Smooth muscle cell (in vitro differentiated cells): Measurements from ENCODE around the gene PTPN22. TPM values are rescaled to one million over a fixed set of nuclear protein-coding genes. Genes with fewer than 3 reads are reported as not detected.

Experiments used
- DNase-seq: peaks from one replicate; lab custom pipeline; 2025; ENCODE audit not compliant: unreplicated experiment; lab: John Stamatoyannopoulos, UW
- H2AFZ ChIP-seq: fragments of 200-600 bp; sonication (generic); 2 replicates; pipeline ENCODE4 v1.6.0; 2016; ENCODE audit warnings: antibody characterized with exemption, low read depth, mild to moderate bottlenecking
- H3F3A ChIP-seq: fragments of 200-600 bp; sonication (generic); 2 replicates; pipeline ENCODE4 v1.6.0; 2017; ENCODE audit warnings: antibody characterized with exemption, low read depth
- H3K27ac ChIP-seq: fragments of 200-600 bp; sonication (generic); 2 replicates; pipeline ENCODE4 v1.5.1; 2016; ENCODE audit warnings: low read depth, mild to moderate bottlenecking
- H3K27me3 ChIP-seq: fragments of 200-600 bp; sonication (generic); 2 replicates; pipeline ENCODE4 v1.6.1; 2016; ENCODE audit warnings: low read depth, mild to moderate bottlenecking
- H3K36me3 ChIP-seq: fragments of 200-600 bp; sonication (generic); 2 replicates; pipeline ENCODE4 v1.5.1; 2016; ENCODE audit warnings: low read depth
- H3K4me1 ChIP-seq: fragments of 200-600 bp; sonication (generic); 2 replicates; pipeline ENCODE4 v1.5.1; 2016; ENCODE audit warnings: low read depth
- H3K4me2 ChIP-seq: fragments of 200-600 bp; sonication (generic); 2 replicates; pipeline ENCODE4 v1.6.0; 2016; ENCODE audit warnings: mild to moderate bottlenecking
- H3K4me3 ChIP-seq: fragments of 200-600 bp; sonication (generic); 2 replicates; pipeline ENCODE4 v1.5.1; 2016; ENCODE audit warnings: mild to moderate bottlenecking
- H3K79me2 ChIP-seq: fragments of 200-600 bp; sonication (generic); 2 replicates; pipeline ENCODE4 v1.6.0; 2016; ENCODE audit warnings: low read depth, mild to moderate bottlenecking
- H3K9ac ChIP-seq: fragments of 200-600 bp; sonication (generic); 2 replicates; pipeline ENCODE4 v1.6.0; 2016; ENCODE audit warnings: low read depth
- H3K9me3 ChIP-seq: fragments of 200-600 bp; sonication (generic); replicated peaks from 2 replicates; pipeline ENCODE4 v1.5.1; 2016; ENCODE audit warnings: low read depth
- H4K20me1 ChIP-seq: fragments of 200-600 bp; sonication (generic); 2 replicates; pipeline ENCODE4 v1.6.0; 2016; ENCODE audit warnings: low read depth
- WGBS: methylation state at CpG from one replicate; pipeline ENCODE4 v1.1.7; 2016; ENCODE audit warnings: low lambda C conversion rate; 5-methylcytosine and 5-hydroxymethylcytosine counted together
- polyA plus RNA-seq: library from polyadenylated mRNA; unstranded; fragments of >200 nt; fragmentation: Nextera tagmentation; extraction: Ambion mirVana; gene quantifications from 2 replicates; pipeline ENCODE4 v1.2.1, GENCODE V29; 2016
- total RNA-seq: library from RNA; depleted of rRNA; stranded (reverse); fragments of >200 nt; gene quantifications from 2 replicates; pipeline ENCODE4 v1.2.3, GENCODE V29; 2014
- TF ChIP-seq, protein P1 (sequence below): fragments of 200-600 bp; sonication (generic); IDR thresholded peaks from 2 replicates; pipeline ENCODE4 v1.5.1; 2017; ENCODE audit warnings: borderline replicate concordance, mild to moderate bottlenecking, antibody characterized with exemption; ENCODE audit not compliant: insufficient read depth, poor library complexity, severe bottlenecking

PTPN22 gene
- total and polyA plus RNA-seq, 2 experiments from 2014 or later = not detected

DNA sequence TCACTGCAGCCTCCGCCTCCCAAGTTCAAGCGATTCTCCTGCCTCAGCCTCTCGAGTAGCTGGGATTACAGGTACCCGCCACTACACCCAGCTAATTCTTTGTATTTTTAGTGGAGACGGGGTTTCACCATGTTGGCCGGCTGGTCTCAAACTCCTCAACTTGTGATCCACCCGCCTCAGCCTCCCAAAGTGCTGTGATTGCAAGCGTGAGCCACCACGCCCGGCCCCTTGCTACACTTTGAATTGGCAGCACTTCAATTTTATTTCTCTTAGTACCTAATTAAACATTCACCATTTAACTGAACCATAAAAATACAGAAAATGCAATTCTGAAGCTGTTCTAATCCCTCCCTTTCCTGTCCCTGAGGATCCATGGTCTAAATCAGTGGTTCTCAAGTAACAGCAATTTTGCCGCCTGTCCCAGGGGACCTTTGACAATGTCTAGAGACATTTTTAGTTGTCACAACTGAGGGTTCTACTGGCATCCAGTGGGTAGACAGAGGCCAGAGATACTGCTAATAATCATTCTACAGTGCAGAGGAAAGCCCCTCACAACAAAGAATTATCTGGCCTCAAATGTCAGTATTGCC lies 20.2 kb upstream of the PTPN22 start:
- 89% methylated on average over 10 of the region's 11 CpGs for WGBS
- Histone ChIP-seq H3K4me3 (no peak overlapping the region), H3K9ac (no peak overlapping the region), H3K4me2 (no peak overlapping the region), H3K36me3 (no peaks in the 10 kb centered on the region), H3K4me1 (no peaks in the 10 kb centered on the region), H2AFZ (no peak overlapping the region), H3K9me3 (no peaks in the 10 kb centered on the region), H3F3A (no peaks in the 10 kb centered on the region), H3K79me2 (no peaks in the 10 kb centered on the region), H3K27ac (no peak overlapping the region), H3K27me3 (no peaks in the 10 kb centered on the region), H4K20me1 (no peaks in the 10 kb centered on the region)
- TF ChIP-seq, protein P1, sequence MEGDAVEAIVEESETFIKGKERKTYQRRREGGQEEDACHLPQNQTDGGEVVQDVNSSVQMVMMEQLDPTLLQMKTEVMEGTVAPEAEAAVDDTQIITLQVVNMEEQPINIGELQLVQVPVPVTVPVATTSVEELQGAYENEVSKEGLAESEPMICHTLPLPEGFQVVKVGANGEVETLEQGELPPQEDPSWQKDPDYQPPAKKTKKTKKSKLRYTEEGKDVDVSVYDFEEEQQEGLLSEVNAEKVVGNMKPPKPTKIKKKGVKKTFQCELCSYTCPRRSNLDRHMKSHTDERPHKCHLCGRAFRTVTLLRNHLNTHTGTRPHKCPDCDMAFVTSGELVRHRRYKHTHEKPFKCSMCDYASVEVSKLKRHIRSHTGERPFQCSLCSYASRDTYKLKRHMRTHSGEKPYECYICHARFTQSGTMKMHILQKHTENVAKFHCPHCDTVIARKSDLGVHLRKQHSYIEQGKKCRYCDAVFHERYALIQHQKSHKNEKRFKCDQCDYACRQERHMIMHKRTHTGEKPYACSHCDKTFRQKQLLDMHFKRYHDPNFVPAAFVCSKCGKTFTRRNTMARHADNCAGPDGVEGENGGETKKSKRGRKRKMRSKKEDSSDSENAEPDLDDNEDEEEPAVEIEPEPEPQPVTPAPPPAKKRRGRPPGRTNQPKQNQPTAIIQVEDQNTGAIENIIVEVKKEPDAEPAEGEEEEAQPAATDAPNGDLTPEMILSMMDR = no peak
- DNase-seq = no peak

DNA sequence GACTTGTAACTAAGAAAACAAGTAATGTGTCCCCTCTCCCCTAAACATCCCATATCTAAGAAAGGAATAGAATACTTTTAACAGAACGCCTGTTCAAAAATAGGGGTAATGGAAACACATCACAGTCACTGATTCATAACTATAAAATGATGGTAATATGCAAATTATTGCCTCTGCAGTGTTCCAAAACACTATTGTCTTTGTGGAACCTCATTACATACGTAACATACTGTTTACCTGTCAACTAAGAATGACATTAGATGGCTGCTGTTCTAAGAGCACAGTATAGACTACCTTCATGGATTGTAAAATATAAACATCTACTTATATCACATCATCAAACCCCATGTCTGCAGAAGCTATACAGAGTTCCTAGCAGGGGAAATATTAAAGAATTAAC lies 19.3 kb upstream of the PTPN22 start:
- Histone ChIP-seq H3K9ac (no peak overlapping the region), H3K79me2 (no peaks in the 10 kb centered on the region), H3K27me3 (no peaks in the 10 kb centered on the region), H3K9me3 (no peaks in the 10 kb centered on the region), H3K36me3 (no peaks in the 10 kb centered on the region), H3K4me2 (no peak overlapping the region), H3K4me1 (no peaks in the 10 kb centered on the region), H3K4me3 (no peak overlapping the region), H2AFZ (no peak overlapping the region), H3K27ac (no peak overlapping the region), H4K20me1 (no peaks in the 10 kb centered on the region), H3F3A (no peaks in the 10 kb centered on the region)
- no peak for DNase-seq
- TF ChIP-seq, protein P1 = no peak
- WGBS = 61% methylated on average over 2 of the region's 2 CpGs

DNA sequence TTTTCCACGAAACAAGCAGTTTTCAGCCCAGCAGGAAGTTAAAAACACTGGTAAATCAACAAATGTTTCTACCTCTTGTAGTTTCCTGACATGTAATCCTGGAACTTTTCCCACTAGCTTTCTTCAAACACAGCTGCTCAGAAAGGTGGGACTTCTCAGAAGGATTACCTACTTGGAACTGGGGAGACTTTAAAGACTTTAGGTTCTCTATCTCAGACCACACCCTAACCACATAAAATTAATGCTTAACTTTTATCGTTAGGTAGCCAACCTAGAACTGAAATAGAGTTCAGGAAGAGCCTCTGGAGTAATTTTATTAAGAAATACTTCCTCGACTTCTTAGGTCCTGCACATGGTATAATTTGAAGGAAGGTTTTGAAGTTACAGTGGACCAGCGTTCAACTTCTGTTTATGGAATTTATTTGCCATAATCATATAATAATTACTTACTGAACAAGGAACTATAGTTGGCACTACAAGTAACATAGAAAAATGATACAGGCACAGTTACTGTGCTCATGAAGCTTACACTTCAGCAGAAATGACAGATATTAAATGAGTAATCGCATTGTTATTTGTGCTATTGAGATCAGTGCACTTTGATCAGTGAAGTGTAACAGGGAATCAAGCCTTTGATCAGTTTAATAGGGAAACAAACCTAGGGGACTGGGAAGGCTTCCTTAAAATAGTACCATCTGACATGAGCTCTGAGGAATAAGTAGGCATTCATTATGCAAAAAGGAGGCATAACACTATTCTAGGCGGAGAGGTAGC lies 16.1 kb upstream of the PTPN22 start, which contains the start of gene BCL2L15:
Gene BCL2L15, minus strand, starts transcription at position 180 of the 774 bp plus-strand sequence. CDS start 206 bp downstream, outside the sequence.
- no peaks in the 10 kb centered on the region for H3K4me1 ChIP-seq
- H3K4me2 ChIP-seq = no peak within 1 kb of the TSS
- WGBS = 91% methylated on average over 6 of the region's 6 CpGs
- DNase-seq = no peak
- no peaks in the 10 kb centered on the region for H3K79me2 ChIP-seq
- H3K27me3 ChIP-seq = no peaks in the 10 kb centered on the region
- H3K4me3 ChIP-seq = no peak within 1 kb of the TSS
- TF ChIP-seq, protein P1 = no peak
- no peaks in the 10 kb centered on the region for H3K9me3 ChIP-seq
- H3F3A ChIP-seq = no peaks in the 10 kb centered on the region
- H3K36me3 ChIP-seq = no peaks in the 10 kb centered on the region
- no peak within 1 kb of the TSS for H3K9ac ChIP-seq
- no peak within 1 kb of the TSS for H3K27ac ChIP-seq
- no peak within 1 kb of the TSS for H2AFZ ChIP-seq
- no peaks in the 10 kb centered on the region for H4K20me1 ChIP-seq
